Measurements from ENCODE around the gene CSRP2.
A peak's percentile ranks its signal among the peaks of the same experiment; 100 is the strongest.

The CSRP2 gene

GRCh38 chr12:76878899-76879709 is at the start of gene CSRP2:
Gene CSRP2, minus strand, starts transcription at chr12:76879019. Its CDS starts 12,759 bp downstream, at chr12:76866260.
- DNase-seq (ENCODE audit: low read depth in 2 of 2, low spot score in 1 of 2): peak; percentile 4 to 17

GRCh38 chr12:76927170-76927784 is 48.5 kb upstream of the CSRP2 start:
- DNase-seq (ENCODE audit: low read depth in 2 of 2, low spot score in 1 of 2): no peak

- no peak for DNase-seq (ENCODE audit: low read depth in 2 of 2, low spot score in 1 of 2)
Measured at GRCh38 chr12:76925135-76925534, 46.3 kb upstream of the CSRP2 start.

GRCh38 chr12:76922866-76923265 is 44.0 kb upstream of the CSRP2 start:
- DNase-seq (ENCODE audit: low read depth in 2 of 2, low spot score in 1 of 2): no peak

GRCh38 chr12:76921891-76922664 is 43.3 kb upstream of the CSRP2 start:
- DNase-seq (ENCODE audit: low read depth in 2 of 2, low spot score in 1 of 2): no peak

- DNase-seq (ENCODE audit: low read depth in 2 of 2, low spot score in 1 of 2): no peak
Measured at GRCh38 chr12:76921100-76921471, 42.3 kb upstream of the CSRP2 start.

- DNase-seq (ENCODE audit: low read depth in 2 of 2, low spot score in 1 of 2): no peak
Measured at GRCh38 chr12:76920172-76921099, 41.6 kb upstream of the CSRP2 start.

GRCh38 chr12:76919383-76920171 is 40.8 kb upstream of the CSRP2 start:
- DNase-seq (ENCODE audit: low read depth in 2 of 2, low spot score in 1 of 2): no peak

GRCh38 chr12:76916170-76916540 is 37.3 kb upstream of the CSRP2 start:
- no peak for DNase-seq (ENCODE audit: low read depth in 2 of 2, low spot score in 1 of 2)

GRCh38 chr12:76915361-76916169 is 36.7 kb upstream of the CSRP2 start:
- no peak for DNase-seq (ENCODE audit: low read depth in 2 of 2, low spot score in 1 of 2)

GRCh38 chr12:76914102-76914859 is 35.5 kb upstream of the CSRP2 start:
- DNase-seq (ENCODE audit: low read depth in 2 of 2, low spot score in 1 of 2): no peak

- no peak for DNase-seq (ENCODE audit: low read depth in 2 of 2, low spot score in 1 of 2)
Measured at GRCh38 chr12:76909290-76909689, 30.5 kb upstream of the CSRP2 start.

- no peak for DNase-seq (ENCODE audit: low read depth in 2 of 2, low spot score in 1 of 2)
Measured at GRCh38 chr12:76908303-76909017, 29.6 kb upstream of the CSRP2 start.

GRCh38 chr12:76901628-76902380 is 23.0 kb upstream of the CSRP2 start:
- DNase-seq (ENCODE audit: low read depth in 2 of 2, low spot score in 1 of 2): no peak

- DNase-seq (ENCODE audit: low read depth in 2 of 2, low spot score in 1 of 2): no peak
Measured at GRCh38 chr12:76899522-76899921, 20.7 kb upstream of the CSRP2 start.

- no peak for DNase-seq (ENCODE audit: low read depth in 2 of 2, low spot score in 1 of 2)
Measured at GRCh38 chr12:76898442-76898841, 19.6 kb upstream of the CSRP2 start.

GRCh38 chr12:76896274-76896673 is 17.5 kb upstream of the CSRP2 start:
- no peak for DNase-seq (ENCODE audit: low read depth in 2 of 2, low spot score in 1 of 2)

Data from stimulated activated CD8-positive, alpha-beta memory T cell treated with anti-CD3 and anti-CD28 coated beads, Interleukin-4, amount 100 ng/mL, for 4 hours (primary cell).